Measurements from ENCODE around the gene KCNG4. TPM values are rescaled to one million over a fixed set of nuclear protein-coding genes. Genes with fewer than 3 reads are reported as not detected.
A peak's percentile ranks its signal among the peaks of the same experiment; 100 is the strongest.

The KCNG4 gene, protein sequence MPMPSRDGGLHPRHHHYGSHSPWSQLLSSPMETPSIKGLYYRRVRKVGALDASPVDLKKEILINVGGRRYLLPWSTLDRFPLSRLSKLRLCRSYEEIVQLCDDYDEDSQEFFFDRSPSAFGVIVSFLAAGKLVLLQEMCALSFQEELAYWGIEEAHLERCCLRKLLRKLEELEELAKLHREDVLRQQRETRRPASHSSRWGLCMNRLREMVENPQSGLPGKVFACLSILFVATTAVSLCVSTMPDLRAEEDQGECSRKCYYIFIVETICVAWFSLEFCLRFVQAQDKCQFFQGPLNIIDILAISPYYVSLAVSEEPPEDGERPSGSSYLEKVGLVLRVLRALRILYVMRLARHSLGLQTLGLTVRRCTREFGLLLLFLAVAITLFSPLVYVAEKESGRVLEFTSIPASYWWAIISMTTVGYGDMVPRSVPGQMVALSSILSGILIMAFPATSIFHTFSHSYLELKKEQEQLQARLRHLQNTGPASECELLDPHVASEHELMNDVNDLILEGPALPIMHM
- not detected for polyA plus RNA-seq

DNA sequence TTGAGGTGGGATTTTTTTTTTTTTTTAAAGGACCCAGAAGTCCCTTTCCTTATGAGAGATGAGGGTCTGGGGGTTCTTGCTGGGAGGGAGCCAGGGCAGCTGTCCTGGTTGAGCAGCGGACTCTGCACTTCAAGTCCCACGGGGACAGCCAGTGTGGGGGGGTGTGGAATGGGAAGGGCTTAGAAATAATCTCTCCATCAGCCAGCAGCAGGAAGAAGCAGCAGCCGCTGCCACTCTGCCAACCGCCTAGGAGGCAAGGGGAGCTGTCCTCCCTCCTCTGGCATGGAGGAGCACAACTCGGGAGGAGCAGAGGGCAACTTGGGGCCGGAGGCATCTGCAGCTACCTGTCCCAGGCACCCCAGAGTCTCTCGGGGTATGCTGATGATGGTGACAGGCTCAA is at the start of gene KCNG4:
TSS of gene KCNG4 (minus strand) at position 104 of the 400 bp plus-strand sequence. CDS start 2,527 bp downstream, outside the sequence.
- H3K27me3 Mint-ChIP-seq (ENCODE audit: low read depth in 3 of 3): peaks cover 4 to 16% (median 10%) of the 10 kb centered on the region in 3 donors
- H3K4me1 Mint-ChIP-seq: no peaks in the 10 kb centered on the region
- H3K27ac Mint-ChIP-seq: no peak within 1 kb of the TSS
- no peak within 1 kb of the TSS for H3K4me3 Mint-ChIP-seq
- H3K36me3 Mint-ChIP-seq: no peaks in the 10 kb centered on the region
- H3K9me3 Mint-ChIP-seq: no peaks in the 10 kb centered on the region
- no peak for DNase-seq

DNA sequence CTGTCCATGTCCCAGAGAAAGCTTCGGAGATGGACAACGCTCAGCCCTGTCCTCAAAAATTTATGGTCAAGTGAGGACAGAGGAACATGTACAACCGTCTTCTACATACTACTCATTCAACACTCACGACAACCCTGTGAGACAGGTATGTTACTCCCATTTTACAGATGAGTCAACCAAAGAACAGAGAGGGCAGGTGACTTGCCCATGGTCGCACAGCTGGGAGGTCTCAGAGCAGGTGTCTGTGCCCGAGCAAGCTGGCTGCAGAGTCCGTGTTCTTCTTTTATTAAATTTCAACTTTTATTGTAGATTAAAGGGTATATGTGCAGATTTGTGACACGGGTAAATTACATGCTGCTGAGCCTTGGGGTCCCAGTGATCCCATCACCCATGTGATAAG is 49.1 kb upstream of the KCNG4 start:
- Mint-ChIP-seq H3K9me3 (no peaks in the 10 kb centered on the region), H3K4me1 (no peaks in the 10 kb centered on the region), H3K27me3 (ENCODE audit: low read depth in 3 of 3) (peaks cover 2 to 11% (median 6%) of the 10 kb centered on the region in 3 donors), H3K4me3 (no peak overlapping the region), H3K36me3 (no peaks in the 10 kb centered on the region), H3K27ac (no peak overlapping the region)
- no peak for DNase-seq

DNA sequence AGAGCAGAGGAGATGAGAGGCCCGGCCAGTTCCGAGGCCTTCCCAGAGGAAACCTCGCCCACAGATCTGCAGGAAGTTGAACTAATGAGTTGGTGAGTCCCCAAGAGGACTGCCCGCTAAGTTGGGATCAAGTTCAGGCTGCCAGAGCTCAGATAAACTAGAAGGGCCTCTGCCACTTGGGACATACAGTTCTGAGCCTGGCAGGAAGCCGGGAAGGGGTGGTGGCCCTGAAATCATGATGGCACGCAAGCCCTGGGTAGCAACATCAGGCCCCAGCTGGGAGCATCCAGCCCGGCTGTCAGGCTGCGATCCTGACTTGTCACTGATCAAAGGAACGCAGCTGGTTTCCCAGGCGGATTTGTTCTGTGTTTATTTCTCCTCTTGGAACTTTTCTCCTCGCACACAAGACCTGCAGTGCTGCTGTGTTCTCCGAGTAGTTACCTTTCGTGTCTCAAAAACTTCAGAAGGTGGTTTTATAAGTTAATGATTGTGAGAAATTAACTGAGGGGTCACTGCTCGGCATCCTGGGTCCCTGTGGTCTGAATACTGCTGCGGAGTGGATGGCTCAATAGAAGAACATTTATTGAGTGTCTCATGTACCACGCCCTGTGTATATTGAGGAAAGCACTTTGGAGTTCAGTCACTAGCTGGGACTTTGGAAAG is 46.9 kb upstream of the KCNG4 start:
- DNase-seq: no peak
- peaks cover under 1 to 7% (median 2%) of the 10 kb centered on the region in 3 donors for H3K27me3 Mint-ChIP-seq (ENCODE audit: low read depth in 3 of 3)

DNA sequence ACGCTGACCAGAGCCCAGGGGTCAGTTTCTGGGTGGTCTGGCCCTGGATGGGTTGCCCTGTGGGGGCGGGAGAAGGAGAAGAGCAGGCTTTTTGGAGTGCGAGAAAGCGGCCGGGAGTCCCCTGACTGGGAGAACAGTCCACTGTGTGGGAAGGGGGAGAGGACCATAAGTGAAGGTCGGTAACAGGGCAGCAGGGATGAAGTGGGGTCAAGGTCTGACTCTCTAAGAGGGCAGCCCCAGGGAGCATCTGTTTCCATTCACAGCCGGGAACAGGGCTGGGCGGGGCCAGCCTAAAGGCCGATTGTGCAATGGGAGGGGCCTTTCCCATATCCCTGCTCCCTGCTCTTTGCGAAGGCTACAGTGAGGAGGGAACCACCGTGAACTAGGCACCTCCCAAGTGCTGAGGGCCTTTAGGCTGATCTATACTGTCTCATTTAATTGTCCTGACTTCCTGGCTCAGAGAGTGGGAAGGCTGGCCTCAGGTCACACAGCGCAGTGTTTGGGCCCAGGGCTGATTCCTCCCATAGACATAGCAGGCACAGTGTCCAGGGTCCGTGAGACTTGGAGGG is 44.4 kb upstream of the KCNG4 start:
- Mint-ChIP-seq H3K4me1 (no peaks in the 10 kb centered on the region), H3K9me3 (no peaks in the 10 kb centered on the region), H3K36me3 (no peaks in the 10 kb centered on the region), H3K27ac (no peak overlapping the region), H3K27me3 (ENCODE audit: low read depth in 3 of 3) (peaks cover 2 to 7% (median 2%) of the 10 kb centered on the region in 3 donors), H3K4me3 (no peak overlapping the region)
- DNase-seq: no peak

More for the DNA sequence above, 46.9 kb upstream of the KCNG4 start:
- Mint-ChIP-seq H3K36me3 (no peaks in the 10 kb centered on the region), H3K9me3 (no peaks in the 10 kb centered on the region), H3K4me1 (no peaks in the 10 kb centered on the region), H3K4me3 (no peak overlapping the region), H3K27ac (no peak overlapping the region)

DNA sequence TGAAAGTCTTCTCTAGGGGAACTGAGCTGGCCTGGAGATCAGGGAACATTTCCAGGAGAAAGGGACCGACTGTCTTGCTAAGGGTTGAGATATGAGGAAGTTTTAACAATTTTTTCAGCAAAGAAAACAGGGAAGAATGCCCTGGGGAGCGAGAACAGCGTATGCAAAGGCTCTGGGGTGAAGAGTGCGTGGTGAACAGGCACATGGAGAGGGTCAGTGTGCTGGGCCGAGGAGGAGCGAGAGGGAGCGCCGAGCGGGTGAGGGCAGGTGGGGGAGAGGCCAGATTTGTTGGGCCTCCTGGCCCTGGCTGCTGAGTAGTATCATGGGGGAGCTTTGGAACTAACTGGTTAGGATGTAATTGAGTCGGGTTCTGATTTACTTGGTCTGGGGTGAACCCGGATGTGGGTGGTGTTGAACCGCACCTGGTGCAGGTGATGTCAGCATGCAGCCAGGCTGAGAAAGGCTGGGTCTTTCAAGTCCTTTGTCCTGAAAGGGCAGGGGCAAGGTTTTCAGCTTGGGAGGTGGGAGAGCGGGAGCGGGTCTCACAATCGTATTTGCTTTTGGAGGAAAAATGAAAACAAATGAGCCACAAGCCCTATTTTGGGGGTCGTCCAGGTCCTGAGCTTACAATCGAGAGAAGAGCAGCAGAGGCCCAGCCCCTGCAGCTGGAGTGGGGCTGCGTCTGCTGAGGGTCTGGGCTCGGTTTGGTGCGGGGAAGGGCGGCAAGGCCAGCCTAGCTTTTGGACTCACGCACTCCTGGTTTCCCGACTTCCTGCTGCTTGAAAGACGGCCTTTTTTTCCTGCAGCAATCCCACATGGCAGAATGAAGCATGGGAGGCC is 43.7 kb upstream of the KCNG4 start:
- H3K4me3 Mint-ChIP-seq: no peak overlapping the region
- peaks cover 2 to 7% (median 2%) of the 10 kb centered on the region in 3 donors for H3K27me3 Mint-ChIP-seq (ENCODE audit: low read depth in 3 of 3)
- H3K36me3 Mint-ChIP-seq: no peaks in the 10 kb centered on the region
- no peaks in the 10 kb centered on the region for H3K4me1 Mint-ChIP-seq
- no peak for DNase-seq
- no peaks in the 10 kb centered on the region for H3K9me3 Mint-ChIP-seq
- no peak overlapping the region for H3K27ac Mint-ChIP-seq

DNA sequence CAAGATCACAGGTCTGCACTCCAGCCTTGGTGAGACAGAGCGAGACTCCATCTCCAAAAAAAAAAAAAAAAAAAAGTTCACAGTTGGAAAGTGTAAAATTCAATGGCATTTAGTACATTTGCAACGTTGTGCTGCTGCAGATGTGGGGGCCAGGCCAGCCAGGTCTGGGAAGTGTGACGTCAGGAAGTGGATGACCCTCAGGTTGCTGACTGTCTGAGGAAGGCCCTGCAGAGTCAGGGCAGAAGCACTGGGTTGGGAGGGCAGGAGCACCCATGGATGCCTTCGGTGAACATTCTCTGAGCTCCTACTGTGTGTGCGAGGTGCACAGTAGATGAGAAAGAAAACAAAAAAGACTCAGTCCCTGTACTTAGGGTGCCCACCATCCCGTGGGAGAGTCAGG is 42.7 kb upstream of the KCNG4 start:
- no peaks in the 10 kb centered on the region for H3K36me3 Mint-ChIP-seq
- H3K9me3 Mint-ChIP-seq: no peaks in the 10 kb centered on the region
- no peak for DNase-seq
- H3K27me3 Mint-ChIP-seq (ENCODE audit: low read depth in 3 of 3): peaks cover 2 to 4% (median 2%) of the 10 kb centered on the region in 3 donors
- H3K4me3 Mint-ChIP-seq: no peak overlapping the region
- H3K4me1 Mint-ChIP-seq: no peaks in the 10 kb centered on the region
- no peak overlapping the region for H3K27ac Mint-ChIP-seq

DNA sequence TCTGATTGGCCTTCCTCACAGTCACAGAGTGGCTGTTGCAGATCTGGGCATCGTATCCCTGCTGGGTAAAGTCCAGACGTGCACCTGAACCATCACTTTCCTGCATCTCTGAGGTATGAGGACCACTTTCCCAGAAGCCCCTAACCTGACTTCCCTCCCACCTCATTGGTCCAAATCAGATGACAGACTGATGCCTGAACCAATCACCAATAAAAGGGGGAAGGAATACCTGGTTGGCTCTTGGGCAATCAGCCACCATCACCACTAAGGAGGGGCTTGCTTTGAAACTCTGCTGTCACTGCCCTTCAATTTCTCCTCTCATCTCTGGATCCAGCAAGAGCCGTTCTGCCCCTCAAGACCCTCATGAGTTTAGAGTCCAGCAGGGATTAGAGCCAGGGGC is 41.3 kb upstream of the KCNG4 start:
- DNase-seq: no peak
- H3K4me1 Mint-ChIP-seq: no peaks in the 10 kb centered on the region
- H3K36me3 Mint-ChIP-seq: no peaks in the 10 kb centered on the region
- H3K27ac Mint-ChIP-seq: no peak overlapping the region
- H3K4me3 Mint-ChIP-seq: no peak overlapping the region
- H3K27me3 Mint-ChIP-seq (ENCODE audit: low read depth in 3 of 3): peaks cover 0 to 3% (median 2%) of the 10 kb centered on the region in 3 donors
- no peaks in the 10 kb centered on the region for H3K9me3 Mint-ChIP-seq

DNA sequence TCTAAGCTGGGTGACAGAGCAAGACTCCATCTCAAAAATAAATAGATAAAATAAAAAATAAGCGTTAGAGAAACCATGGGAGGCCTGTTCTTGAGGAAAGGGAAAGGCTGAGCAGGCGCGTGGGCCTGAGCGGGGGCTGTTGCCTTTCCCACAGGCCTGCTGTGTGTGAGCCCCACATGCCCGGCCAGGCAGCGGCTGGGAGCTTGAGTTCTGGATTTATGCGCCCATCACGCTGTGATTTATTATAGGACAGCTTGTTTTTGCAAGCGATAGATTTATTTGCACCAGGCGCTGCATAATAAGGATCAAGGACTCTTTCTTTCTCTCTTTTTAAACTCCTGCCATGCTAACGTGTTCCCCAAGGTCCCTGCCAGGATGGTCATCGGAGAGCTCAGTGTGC is 40.1 kb upstream of the KCNG4 start:
- no peaks in the 10 kb centered on the region for H3K9me3 Mint-ChIP-seq
- H3K27me3 Mint-ChIP-seq (ENCODE audit: low read depth in 3 of 3): peaks cover 0 to 3% (median 2%) of the 10 kb centered on the region in 3 donors
- H3K4me1 Mint-ChIP-seq: no peaks in the 10 kb centered on the region
- no peak overlapping the region for H3K4me3 Mint-ChIP-seq
- H3K27ac Mint-ChIP-seq: no peak overlapping the region
- H3K36me3 Mint-ChIP-seq: no peaks in the 10 kb centered on the region
- DNase-seq: no peak

DNA sequence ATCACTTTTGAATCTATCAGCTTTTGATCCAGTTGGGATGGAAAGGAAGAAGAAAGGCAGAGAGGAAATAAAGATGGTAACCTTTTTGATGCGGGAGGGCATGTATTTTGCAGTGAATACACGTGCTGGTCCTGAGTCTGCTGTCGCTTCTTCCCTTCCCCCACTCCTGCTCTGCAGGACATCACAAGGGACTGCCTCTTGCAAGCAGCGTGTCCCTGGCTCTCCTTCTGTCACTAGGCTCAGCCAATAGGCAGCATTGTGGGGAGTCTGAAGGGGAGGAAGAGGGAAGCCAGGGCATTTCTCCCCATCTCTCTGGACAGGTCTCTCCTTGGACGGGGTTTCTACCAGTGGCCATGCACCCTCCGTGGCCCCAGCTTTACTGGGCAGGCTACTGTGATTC is 39.2 kb upstream of the KCNG4 start:
- Mint-ChIP-seq H3K27me3 (ENCODE audit: low read depth in 3 of 3) (peaks cover 0 to 3% (median 2%) of the 10 kb centered on the region in 3 donors), H3K36me3 (no peaks in the 10 kb centered on the region), H3K4me1 (no peaks in the 10 kb centered on the region), H3K4me3 (no peak overlapping the region), H3K9me3 (no peaks in the 10 kb centered on the region), H3K27ac (no peak overlapping the region)
- DNase-seq: no peak

DNA sequence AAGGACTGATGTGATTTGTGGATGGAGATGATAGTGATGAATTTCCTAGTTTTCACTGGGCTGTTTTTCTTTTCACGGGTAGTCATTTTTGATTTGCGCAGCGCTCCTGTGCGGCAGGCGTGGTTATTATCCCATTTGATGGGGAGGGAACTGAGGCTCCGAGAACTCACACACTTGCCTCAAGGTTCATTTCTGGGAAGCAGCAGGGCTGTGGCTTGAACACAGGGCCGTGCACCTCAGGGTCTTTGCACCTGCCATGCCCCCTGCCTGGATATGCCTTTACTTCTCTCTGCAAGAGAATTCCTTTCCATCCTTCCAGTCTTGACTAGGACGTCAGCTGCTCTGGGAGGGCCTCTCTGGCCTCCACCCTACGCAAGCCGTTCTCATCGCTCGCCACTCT is 38.5 kb upstream of the KCNG4 start:
- no peak overlapping the region for H3K27ac Mint-ChIP-seq
- H3K9me3 Mint-ChIP-seq: no peaks in the 10 kb centered on the region
- no peaks in the 10 kb centered on the region for H3K36me3 Mint-ChIP-seq
- H3K4me1 Mint-ChIP-seq: no peaks in the 10 kb centered on the region
- H3K27me3 Mint-ChIP-seq (ENCODE audit: low read depth in 3 of 3): peaks cover 0 to 2% (median 2%) of the 10 kb centered on the region in 3 donors
- no peak overlapping the region for H3K4me3 Mint-ChIP-seq
- DNase-seq: no peak

DNA sequence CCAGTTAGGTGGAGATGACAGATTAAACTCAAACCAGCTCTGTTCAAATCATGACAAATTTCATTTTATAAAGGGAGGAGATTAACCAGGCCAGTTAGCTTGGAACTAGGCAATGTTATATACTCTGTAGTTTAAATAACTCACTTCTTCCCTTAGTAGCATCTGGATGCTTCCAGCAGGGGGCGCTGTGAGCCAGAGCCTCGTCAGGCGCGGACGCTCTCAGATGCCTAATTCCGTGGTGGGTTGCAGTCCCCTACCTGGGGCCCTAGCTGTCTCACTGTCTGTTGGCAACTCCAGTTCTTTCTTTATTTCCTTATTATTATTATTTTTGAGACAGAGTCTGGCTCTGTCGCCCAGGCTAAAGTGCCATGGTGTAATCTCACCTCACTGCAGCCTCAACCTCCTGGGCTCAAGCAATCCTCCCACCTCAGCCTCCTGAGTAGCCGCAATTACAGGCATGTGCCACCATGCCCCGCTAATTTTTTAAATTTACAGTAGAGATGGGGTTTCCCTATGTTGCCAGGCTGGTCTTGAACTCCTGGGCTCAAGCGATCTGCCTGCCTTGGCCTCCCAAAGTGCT is 37.5 kb upstream of the KCNG4 start:
- peak; percentile 16 to 37 (median 21) for DNase-seq
- Mint-ChIP-seq H3K4me1 (no peaks in the 10 kb centered on the region), H3K4me3 (no peak overlapping the region), H3K9me3 (no peaks in the 10 kb centered on the region), H3K27ac (no peak overlapping the region), H3K27me3 (ENCODE audit: low read depth in 3 of 3) (peaks cover 0 to 2% (median 0%) of the 10 kb centered on the region in 3 donors), H3K36me3 (no peaks in the 10 kb centered on the region)

DNA sequence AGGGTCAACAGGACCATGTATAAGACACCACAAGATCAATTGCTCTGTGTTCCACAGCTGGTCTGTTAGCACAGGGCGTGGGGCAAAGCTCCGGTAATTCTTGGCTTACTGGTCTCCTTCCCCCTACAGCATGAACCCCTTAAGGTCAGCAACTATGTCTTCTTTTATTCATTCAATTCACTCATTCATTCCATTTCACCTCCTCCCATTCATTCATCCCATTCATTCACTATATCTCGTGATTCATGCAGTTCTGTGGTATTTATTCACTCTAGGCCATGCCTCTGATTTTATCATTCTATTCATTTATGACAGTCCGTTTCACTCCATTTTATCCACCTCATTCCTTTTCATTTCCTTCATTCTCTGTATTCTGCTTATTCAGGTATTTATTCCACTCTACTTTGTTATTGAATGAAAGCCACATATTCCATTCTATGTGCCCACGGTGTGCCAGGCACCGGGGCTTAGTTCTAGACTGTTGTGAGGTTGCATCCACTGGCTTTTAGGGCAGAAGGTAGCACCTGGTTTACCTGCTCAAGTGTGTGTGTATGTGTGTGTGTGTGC is 35.9 kb upstream of the KCNG4 start:
- H3K4me1 Mint-ChIP-seq: no peaks in the 10 kb centered on the region
- no peak for DNase-seq
- no peaks in the 10 kb centered on the region for H3K36me3 Mint-ChIP-seq
- H3K27ac Mint-ChIP-seq: no peak overlapping the region
- H3K4me3 Mint-ChIP-seq: no peak overlapping the region
- H3K27me3 Mint-ChIP-seq (ENCODE audit: low read depth in 3 of 3): peaks cover 0 to 2% (median 0%) of the 10 kb centered on the region in 3 donors
- H3K9me3 Mint-ChIP-seq: no peaks in the 10 kb centered on the region

DNA sequence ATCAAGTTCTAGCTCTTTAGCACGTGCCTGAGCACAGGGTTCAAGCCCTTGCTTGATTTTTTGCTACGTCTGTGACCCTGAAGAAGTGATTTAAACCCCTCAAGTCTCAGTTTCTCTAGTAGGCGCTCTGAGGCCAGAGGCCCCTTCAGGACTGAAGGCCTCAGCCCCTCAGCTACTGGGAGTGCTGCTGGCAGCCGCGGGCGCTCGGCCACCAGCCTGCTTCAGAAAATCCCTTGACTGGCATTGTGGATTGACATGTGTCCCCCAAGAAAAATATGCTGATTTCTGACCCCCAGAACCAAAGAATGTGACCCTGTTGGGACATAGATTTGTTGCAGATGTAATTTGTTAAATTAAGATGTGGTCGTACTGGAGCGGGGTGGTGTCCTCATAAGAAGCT is 34.7 kb upstream of the KCNG4 start:
- Mint-ChIP-seq H3K9me3 (no peaks in the 10 kb centered on the region), H3K4me3 (no peak overlapping the region)

More for the DNA sequence above, 34.7 kb upstream of the KCNG4 start:
- H3K27ac Mint-ChIP-seq: no peak overlapping the region
- no peaks in the 10 kb centered on the region for H3K36me3 Mint-ChIP-seq
- no peak for DNase-seq
- H3K4me1 Mint-ChIP-seq: no peaks in the 10 kb centered on the region
- peaks cover 0 to 2% (median 0%) of the 10 kb centered on the region in 3 donors for H3K27me3 Mint-ChIP-seq (ENCODE audit: low read depth in 3 of 3)

Data from immature natural killer cell (primary cell).